H9 (cell line): ENCODE data around the gene CPO. TPM values are rescaled to one million over a fixed set of nuclear protein-coding genes. Genes with fewer than 3 reads are reported as not detected.
A peak's percentile ranks its signal among the peaks of the same experiment; 100 is the strongest.
"Not testable (repeated sequence)": the region's sequence is repeated elsewhere in the genome, so short reads cannot be mapped to it uniquely, and the experiment has no call there.

Experiments
- DNase-seq: peaks from one replicate; pipeline ENCODE4 v3.0.0-alpha.2; 2017
- H2AFZ ChIP-seq: one replicate; pipeline ENCODE4 v1.6.1; 2013; ENCODE audit warnings: mild to moderate bottlenecking, low read length, control low read depth, moderate library complexity
- H2AK5ac ChIP-seq: 2 replicates; pipeline ENCODE4 v1.6.1; 2013; ENCODE audit warnings: low read length, control low read depth, mixed read lengths; ENCODE audit not compliant: insufficient read length
- H2BK120ac ChIP-seq: one replicate; pipeline ENCODE4 v1.6.1; 2013; ENCODE audit warnings: low read depth, mild to moderate bottlenecking, low read length, control low read depth, inconsistent platforms; ENCODE audit not compliant: poor library complexity, severe bottlenecking
- H2BK12ac ChIP-seq: 2 replicates; pipeline ENCODE4 v1.6.1; 2013; ENCODE audit warnings: low read length, control low read depth, mixed read lengths, low read depth; ENCODE audit not compliant: insufficient read length
- H2BK15ac ChIP-seq: 2 replicates; pipeline ENCODE4 v1.6.1; 2013; ENCODE audit warnings: low read depth, low read length, control low read depth
- H2BK20ac ChIP-seq: one replicate; pipeline ENCODE4 v1.6.1; 2013; ENCODE audit warnings: low read depth, mild to moderate bottlenecking, low read length, control low read depth, inconsistent platforms; ENCODE audit not compliant: poor library complexity, severe bottlenecking
- H2BK5ac ChIP-seq: 2 replicates; pipeline ENCODE4 v1.6.1; 2013; ENCODE audit warnings: low read length, control low read depth, mixed read lengths; ENCODE audit not compliant: insufficient read length
- H3K14ac ChIP-seq: 2 replicates; pipeline ENCODE4 v1.6.1; 2013; ENCODE audit warnings: low read length, control low read depth; ENCODE audit not compliant: insufficient read depth
- H3K18ac ChIP-seq: 2 replicates; pipeline ENCODE4 v1.6.1; 2013; ENCODE audit warnings: low read depth, mild to moderate bottlenecking, mixed read lengths, low read length, control low read depth; ENCODE audit not compliant: insufficient read length
- H3K23ac ChIP-seq: 2 replicates; pipeline ENCODE4 v1.6.1; 2013; ENCODE audit warnings: low read length, control low read depth, mixed read lengths, low read depth; ENCODE audit not compliant: insufficient read length
- H3K23me2 ChIP-seq: 2 replicates; pipeline ENCODE4 v1.6.1; 2013; ENCODE audit warnings: low read depth, mild to moderate bottlenecking, mixed read lengths, low read length, control low read depth; ENCODE audit not compliant: insufficient read length, poor library complexity, severe bottlenecking
- H3K27ac ChIP-seq: 2 replicates; pipeline ENCODE4 v1.5.1; 2013; ENCODE audit warnings: low read length, control low read depth, mixed read lengths, low read depth; ENCODE audit not compliant: insufficient read length
- H3K27me3 ChIP-seq: 2 replicates; pipeline ENCODE4 v1.6.1; 2013; ENCODE audit warnings: low read length, control low read depth, inconsistent platforms; ENCODE audit not compliant: insufficient read depth
- H3K4ac ChIP-seq: 2 replicates; pipeline ENCODE4 v1.6.1; 2013; ENCODE audit warnings: low read depth, mild to moderate bottlenecking, control low read depth, inconsistent platforms, low read length, moderate library complexity
- H3K4me1 ChIP-seq: 2 replicates; pipeline ENCODE4 v1.6.1; 2013; ENCODE audit warnings: low read length, control low read depth, inconsistent platforms; ENCODE audit not compliant: insufficient read depth
- H3K4me2 ChIP-seq: 2 replicates; pipeline ENCODE4 v1.6.1; 2013; ENCODE audit warnings: low read length, control low read depth, mixed read lengths; ENCODE audit not compliant: insufficient read length, insufficient read depth
- H3K56ac ChIP-seq: 2 replicates; pipeline ENCODE4 v1.6.1; 2013; ENCODE audit warnings: low read depth, mild to moderate bottlenecking, mixed read lengths, low read length, control low read depth; ENCODE audit not compliant: insufficient read length
- H3K79me1 ChIP-seq: 2 replicates; pipeline ENCODE4 v1.6.1; 2013; ENCODE audit warnings: low read depth, mild to moderate bottlenecking, moderate library complexity, low read length, control low read depth, inconsistent platforms; ENCODE audit not compliant: insufficient read depth, poor library complexity, severe bottlenecking
- H3K79me2 ChIP-seq: 2 replicates; pipeline ENCODE4 v1.6.1; 2013; ENCODE audit warnings: low read length, control low read depth, inconsistent platforms; ENCODE audit not compliant: insufficient read depth
- H3K9ac ChIP-seq: 2 replicates; pipeline ENCODE4 v1.6.1; 2013; ENCODE audit warnings: low read length, control low read depth, mixed read lengths; ENCODE audit not compliant: insufficient read length; ENCODE audit errors: extremely low read depth
- H3K9me3 ChIP-seq: one replicate; pipeline ENCODE4 v1.6.1; 2013; ENCODE audit warnings: low read depth, low read length, inconsistent platforms; ENCODE audit not compliant: control insufficient read depth
- H3T11ph ChIP-seq: one replicate; pipeline ENCODE4 v1.6.1; 2013; ENCODE audit warnings: mild to moderate bottlenecking, low read length, control low read depth, inconsistent platforms
- H4K20me1 ChIP-seq: one replicate; pipeline ENCODE4 v1.6.1; 2013; ENCODE audit not compliant: control insufficient read depth, insufficient read length, insufficient read depth
- H4K5ac ChIP-seq: 2 replicates; pipeline ENCODE4 v1.6.1; 2013; ENCODE audit warnings: low read depth, mild to moderate bottlenecking, mixed read lengths, low read length, control low read depth; ENCODE audit not compliant: insufficient read length
- H4K8ac ChIP-seq: replicated peaks from 2 replicates; pipeline ENCODE4 v1.6.1; 2013; ENCODE audit warnings: low read length, control low read depth, mixed read lengths, low read depth; ENCODE audit not compliant: insufficient read length
- H4K91ac ChIP-seq: 2 replicates; pipeline ENCODE4 v1.6.1; 2013; ENCODE audit warnings: low read depth, mild to moderate bottlenecking, moderate library complexity, mixed read lengths, low read length, control low read depth; ENCODE audit not compliant: insufficient read length
- H3K27ac Mint-ChIP-seq, 3 experiments: 2 replicates in 2 of 3; 3 replicates in 1 of 3; pipeline ENCODE4 v1.8.0; 2020 to 2021; ENCODE audit warnings: mixed read lengths in 3 of 3, mild to moderate bottlenecking in 1 of 3, moderate library complexity in 1 of 3
- H3K27me3 Mint-ChIP-seq: 2 replicates; pipeline ENCODE4 v1.8.0; 2021; ENCODE audit warnings: low read depth, mild to moderate bottlenecking, moderate library complexity, mixed read lengths
- H3K36me3 Mint-ChIP-seq, 3 experiments: 2 replicates in 2 of 3; 3 replicates in 1 of 3; pipeline ENCODE4 v1.8.0; 2020 to 2021; ENCODE audit warnings: low read depth in 3 of 3, mixed read lengths in 3 of 3; ENCODE audit not compliant: insufficient read depth in 1 of 3
- H3K4me1 Mint-ChIP-seq, 2 experiments: 2 replicates each; pipeline ENCODE4 v1.8.0; 2020; ENCODE audit warnings: mixed read lengths in 2 of 2
- H3K4me3 Mint-ChIP-seq, 2 experiments: 2 replicates in 1 of 2; 3 replicates in 1 of 2; pipeline ENCODE4 v1.8.0; 2020 to 2021; ENCODE audit warnings: mild to moderate bottlenecking in 2 of 2, mixed read lengths in 2 of 2, moderate library complexity in 1 of 2
- H3K9me3 Mint-ChIP-seq, 2 experiments: 2 replicates in 1 of 2; 3 replicates in 1 of 2; pipeline ENCODE4 v1.8.0; 2020; ENCODE audit warnings: mild to moderate bottlenecking in 2 of 2, mixed read lengths in 2 of 2, moderate library complexity in 1 of 2
- WGBS: extraction: QIAGEN DNeasy Blood & Tissue Kit; methylation state at CpG from one replicate; pipeline ENCODE4 v1.1.7; 2013; ENCODE audit warnings: missing lambda C conversion rate, low lambda C conversion rate, mixed read lengths; ENCODE audit not compliant: insufficient read length; ENCODE audit errors: extremely low coverage; 5-methylcytosine and 5-hydroxymethylcytosine counted together
- total RNA-seq: library from RNA; stranded (reverse); gene quantifications from 2 replicates; pipeline ENCODE4 v1.2.1, GENCODE V29; 2021
- TF ChIP-seq, protein P1 (sequence below): fragments of 200-600 bp; sonication (generic); conservative IDR thresholded peaks from 3 replicates; pipeline ENCODE4 v1.8.0; 2021; ENCODE audit warnings: antibody characterized with exemption, mild to moderate bottlenecking

The CPO gene
- total RNA-seq, 1 experiment from 2014 or later, result 0.68 TPM

DNA sequence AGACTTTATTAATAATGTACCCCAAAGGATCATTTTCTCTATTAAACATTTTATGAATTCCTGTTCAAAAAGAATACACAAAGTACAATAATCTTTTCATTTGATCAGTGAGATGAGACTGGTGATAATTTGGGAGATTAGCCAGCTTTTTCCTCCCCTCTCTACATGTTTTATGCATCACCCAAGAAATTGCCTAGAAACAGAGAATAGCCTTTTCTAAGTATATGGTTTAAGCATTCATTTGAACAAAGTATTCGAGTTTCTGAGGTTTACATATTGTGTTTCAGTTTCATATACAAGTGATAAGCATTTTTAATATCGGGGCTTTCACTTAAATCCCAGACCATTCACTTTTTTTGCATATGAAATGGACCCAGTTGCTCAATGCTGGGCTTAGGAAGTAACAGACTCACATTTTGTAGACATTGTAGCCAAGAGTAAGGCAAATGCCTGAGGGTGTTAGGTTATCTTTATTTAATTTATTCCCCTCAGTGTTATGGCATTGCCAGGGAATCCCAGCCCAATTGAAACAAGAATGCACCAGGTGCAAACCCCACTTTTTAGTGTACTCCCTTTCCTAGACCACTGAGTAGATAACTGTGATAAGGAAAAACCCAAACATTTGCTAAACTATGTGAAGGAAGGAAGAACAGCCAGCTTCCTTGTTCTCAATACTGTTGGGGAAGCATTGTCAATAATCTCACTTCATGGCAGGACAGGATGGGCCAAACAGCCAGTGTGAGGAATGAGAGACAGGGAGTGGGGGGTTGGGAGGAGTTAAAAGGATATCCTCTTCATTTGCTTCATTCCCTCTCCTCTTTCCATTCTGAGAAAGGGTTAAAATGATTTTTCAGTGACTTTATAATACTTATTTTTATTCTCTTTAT lies 3.5 kb downstream of the CPO start:
- H3K27me3 Mint-ChIP-seq, result no peaks in the 10 kb centered on the region

GRCh38 chr2:206953404-206953803 lies 14.1 kb downstream of the CPO start:
- not testable (repeated sequence) for H2AFZ ChIP-seq, H4K5ac ChIP-seq, H3K18ac ChIP-seq, H2BK15ac ChIP-seq, H3K79me2 ChIP-seq, H3K4ac ChIP-seq, H3K56ac ChIP-seq, H3K4me3 Mint-ChIP-seq, DNase-seq, H2BK20ac ChIP-seq, H3K27me3 Mint-ChIP-seq, H3K4me2 ChIP-seq, H3K79me1 ChIP-seq, H2AK5ac ChIP-seq, H3K4me1 Mint-ChIP-seq, H4K20me1 ChIP-seq, H3K23me2 ChIP-seq, H2BK120ac ChIP-seq, H3K9ac ChIP-seq, H3K27me3 ChIP-seq, H3K14ac ChIP-seq, H3K9me3 ChIP-seq, H3T11ph ChIP-seq, H3K4me1 ChIP-seq, H4K91ac ChIP-seq, H3K27ac Mint-ChIP-seq, H2BK12ac ChIP-seq, H3K23ac ChIP-seq, H4K8ac ChIP-seq, H3K27ac ChIP-seq, H2BK5ac ChIP-seq
- H3K9me3 Mint-ChIP-seq, result peaks cover 26 to 29% of the 10 kb centered on the region in 2 experiments
- WGBS, result no CpG with 5 or more reads among the region's 2 CpGs
- peaks cover 12 to 22% (median 22%) of the 10 kb centered on the region in 3 experiments for H3K36me3 Mint-ChIP-seq

More for the DNA sequence above, 3.5 kb downstream of the CPO start:
- Histone ChIP-seq H4K5ac (no peak overlapping the region), H3K56ac (no peak overlapping the region), H2BK12ac (no peak overlapping the region), H3K9me3 (no peaks in the 10 kb centered on the region), H2BK20ac (no peak overlapping the region), H4K20me1 (no peaks in the 10 kb centered on the region), H2AK5ac (no peak overlapping the region), H3T11ph (no peak overlapping the region), H2BK120ac (no peak overlapping the region), H4K91ac (no peak overlapping the region), H3K18ac (no peak overlapping the region), H3K4ac (no peak overlapping the region), H3K14ac (no peak overlapping the region), H3K79me2 (no peaks in the 10 kb centered on the region), H2BK15ac (no peak overlapping the region), H3K4me1 (peaks cover 2% of the 10 kb centered on the region; the same call in 1 of the 2 replicates), H3K79me1 (no peaks in the 10 kb centered on the region), H3K27me3 (no peaks in the 10 kb centered on the region), H4K8ac (no peak overlapping the region), H3K27ac (no peak overlapping the region), H2BK5ac (no peak overlapping the region), H3K9ac (no peak overlapping the region), H3K23me2 (no peaks in the 10 kb centered on the region), H3K4me2 (no peak overlapping the region), H3K23ac (no peak overlapping the region), H2AFZ (no peak overlapping the region)
- peaks cover 0 to 18% (median 14%) of the 10 kb centered on the region in 3 experiments; a peak in 4 of 7 replicates for H3K36me3 Mint-ChIP-seq
- H3K9me3 Mint-ChIP-seq, result peaks cover 17 to 18% of the 10 kb centered on the region in 2 experiments
- DNase-seq, result no peak
- TF ChIP-seq, protein P1, sequence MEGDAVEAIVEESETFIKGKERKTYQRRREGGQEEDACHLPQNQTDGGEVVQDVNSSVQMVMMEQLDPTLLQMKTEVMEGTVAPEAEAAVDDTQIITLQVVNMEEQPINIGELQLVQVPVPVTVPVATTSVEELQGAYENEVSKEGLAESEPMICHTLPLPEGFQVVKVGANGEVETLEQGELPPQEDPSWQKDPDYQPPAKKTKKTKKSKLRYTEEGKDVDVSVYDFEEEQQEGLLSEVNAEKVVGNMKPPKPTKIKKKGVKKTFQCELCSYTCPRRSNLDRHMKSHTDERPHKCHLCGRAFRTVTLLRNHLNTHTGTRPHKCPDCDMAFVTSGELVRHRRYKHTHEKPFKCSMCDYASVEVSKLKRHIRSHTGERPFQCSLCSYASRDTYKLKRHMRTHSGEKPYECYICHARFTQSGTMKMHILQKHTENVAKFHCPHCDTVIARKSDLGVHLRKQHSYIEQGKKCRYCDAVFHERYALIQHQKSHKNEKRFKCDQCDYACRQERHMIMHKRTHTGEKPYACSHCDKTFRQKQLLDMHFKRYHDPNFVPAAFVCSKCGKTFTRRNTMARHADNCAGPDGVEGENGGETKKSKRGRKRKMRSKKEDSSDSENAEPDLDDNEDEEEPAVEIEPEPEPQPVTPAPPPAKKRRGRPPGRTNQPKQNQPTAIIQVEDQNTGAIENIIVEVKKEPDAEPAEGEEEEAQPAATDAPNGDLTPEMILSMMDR, result no peak
- no CpG with 5 or more reads among the region's 2 CpGs for WGBS
- no peak overlapping the region for H3K4me3 Mint-ChIP-seq
- peak overlapping the region; percentile 46 to 75 (median 62); a peak in 3 of 7 replicates for H3K27ac Mint-ChIP-seq
- peaks cover 10 to 13% of the 10 kb centered on the region in 2 experiments for H3K4me1 Mint-ChIP-seq
